Mammary epithelial cell (primary cell): Measurements from ENCODE around the gene UBXN2A.

Experiments
- CTCF ChIP-seq, 2 donors: IDR thresholded peaks in 1 of 2; conservative IDR thresholded peaks in 1 of 2; 2 replicates each; pipeline ENCODE4 v1.5.1; 2011 to 2012; ENCODE audit warnings: inconsistent platforms in 2 of 2, low read length in 2 of 2, mild to moderate bottlenecking in 2 of 2, control low read depth in 1 of 2, low read depth in 1 of 2; ENCODE audit not compliant: insufficient read depth in 1 of 2; ENCODE audit errors: extremely low read depth in 1 of 2
- EZH2 ChIP-seq: IDR thresholded peaks from 2 replicates; pipeline ENCODE4 v1.6.1; 2012; ENCODE audit warnings: low read length, inconsistent platforms, borderline replicate concordance

- TF ChIP-seq CTCF (conservative IDR thresholded peaks at IDR 0.05 in 1 of 2, IDR thresholded peaks at IDR 0.05 in 1 of 2; ENCODE audit: extremely low read depth in 1 of 2, insufficient read depth in 1 of 2, low read depth in 1 of 2, low read length in 2 of 2), result no peak
- TF ChIP-seq EZH2, result no peak
Measured at GRCh38 chr2:24047703-24048033, 107.4 kb downstream of the UBXN2A start.
